ENCODE data around the gene CDRT4.

Gene CDRT4

GRCh38 chr17:15479703-15480102 is 12.3 kb upstream of the CDRT4 start:
- H3K9me3 Mint-ChIP-seq, result no peaks in the 10 kb centered on the region
- H3K4me3 Mint-ChIP-seq, result no peak overlapping the region
- DNase-seq (ENCODE audit: low spot score in 2 of 2) (no peak), ATAC-seq (no peak)
- no peaks in the 10 kb centered on the region for H3K4me1 Mint-ChIP-seq
- no peak overlapping the region for H3K27ac Mint-ChIP-seq
- peaks cover 7% of the 10 kb centered on the region for H3K36me3 Mint-ChIP-seq

- H3K4me1 Mint-ChIP-seq, result no peaks in the 10 kb centered on the region
- no peak overlapping the region for H3K4me3 Mint-ChIP-seq
- no peak for ATAC-seq
- no peak overlapping the region for H3K27ac Mint-ChIP-seq
- DNase-seq (ENCODE audit: low spot score in 2 of 2), result no peak
- no peaks in the 10 kb centered on the region for H3K9me3 Mint-ChIP-seq
- peaks cover 12% of the 10 kb centered on the region for H3K36me3 Mint-ChIP-seq
Measured at GRCh38 chr17:15478845-15479244, 11.4 kb upstream of the CDRT4 start.

GRCh38 chr17:15475631-15476354 is 8.4 kb upstream of the CDRT4 start:
- ATAC-seq (no peak), DNase-seq (ENCODE audit: low spot score in 2 of 2) (no peak)
- Mint-ChIP-seq H3K36me3 (peaks cover 12% of the 10 kb centered on the region), H3K27ac (no peak overlapping the region), H3K4me3 (no peak overlapping the region), H3K9me3 (no peaks in the 10 kb centered on the region), H3K4me1 (no peaks in the 10 kb centered on the region)

GRCh38 chr17:15472891-15473290 is 5.5 kb upstream of the CDRT4 start:
- Mint-ChIP-seq H3K4me3 (no peak overlapping the region), H3K36me3 (peaks cover 12% of the 10 kb centered on the region), H3K27ac (no peak overlapping the region), H3K4me1 (peaks cover 5% of the 10 kb centered on the region), H3K9me3 (no peaks in the 10 kb centered on the region)
- ATAC-seq, result no peak
- DNase-seq (ENCODE audit: low spot score in 2 of 2), result no peak

DNA sequence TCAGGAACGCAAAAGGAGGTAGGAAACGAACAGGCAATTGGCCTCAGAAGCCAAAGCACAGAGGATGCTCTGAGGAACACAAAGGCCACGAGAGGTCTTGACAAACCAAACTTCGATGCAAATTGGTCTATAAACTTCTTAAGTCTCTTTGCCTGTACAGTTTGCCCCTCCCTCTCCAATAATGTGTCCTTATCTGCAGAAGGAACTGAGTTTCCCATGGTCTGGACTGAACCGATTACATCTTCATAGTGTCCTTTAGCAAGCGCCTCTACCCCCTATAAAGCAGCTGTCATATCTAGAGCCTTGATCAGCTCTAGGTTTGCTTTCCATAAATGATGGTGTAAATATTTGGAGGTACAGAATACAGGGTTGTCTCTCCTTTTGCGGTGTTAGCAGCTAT is 3.1 kb upstream of the CDRT4 start:
- DNase-seq (ENCODE audit: low spot score in 2 of 2) (no peak), ATAC-seq (no peak)
- H3K36me3 Mint-ChIP-seq, result peaks cover 12% of the 10 kb centered on the region
- no peak overlapping the region for H3K4me3 Mint-ChIP-seq
- no peak overlapping the region for H3K27ac Mint-ChIP-seq
- no peaks in the 10 kb centered on the region for H3K9me3 Mint-ChIP-seq
- peaks cover 11% of the 10 kb centered on the region for H3K4me1 Mint-ChIP-seq

DNA sequence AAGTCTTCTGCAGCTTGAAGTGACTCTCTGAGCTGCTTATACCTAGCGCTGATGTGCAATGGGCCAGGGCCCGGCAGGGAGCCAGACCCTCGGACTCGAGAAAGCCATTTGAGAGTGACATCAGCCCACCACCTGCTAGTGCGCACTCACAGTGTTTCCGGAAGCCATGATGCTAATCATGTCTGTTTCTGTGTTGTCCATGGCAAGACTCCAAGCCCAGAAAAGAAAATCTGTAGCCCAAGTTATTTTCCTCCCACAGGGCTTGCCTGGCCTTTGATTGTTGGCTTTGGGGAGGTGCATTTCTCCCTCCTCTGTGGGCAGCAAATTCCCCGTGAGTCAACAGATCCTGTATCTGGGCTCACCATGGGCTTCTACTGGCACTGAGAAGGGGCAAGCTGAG is 1.8 kb upstream of the CDRT4 start:
- ATAC-seq, result no peak
- Mint-ChIP-seq H3K36me3 (peaks cover under 1% of the 10 kb centered on the region), H3K27ac (no peak overlapping the region), H3K4me1 (peaks cover 11% of the 10 kb centered on the region), H3K4me3 (no peak overlapping the region), H3K9me3 (no peaks in the 10 kb centered on the region)
- DNase-seq (ENCODE audit: low spot score in 2 of 2), result no peak

GRCh38 chr17:15468126-15468525 is 705 bp upstream of the CDRT4 start:
- peaks cover 11% of the 10 kb centered on the region for H3K4me1 Mint-ChIP-seq
- no peak for DNase-seq (ENCODE audit: low spot score in 2 of 2)
- no peaks in the 10 kb centered on the region for H3K36me3 Mint-ChIP-seq
- H3K9me3 Mint-ChIP-seq, result no peaks in the 10 kb centered on the region
- no peak overlapping the region for H3K27ac Mint-ChIP-seq
- no peak for ATAC-seq
- no peak overlapping the region for H3K4me3 Mint-ChIP-seq

DNA sequence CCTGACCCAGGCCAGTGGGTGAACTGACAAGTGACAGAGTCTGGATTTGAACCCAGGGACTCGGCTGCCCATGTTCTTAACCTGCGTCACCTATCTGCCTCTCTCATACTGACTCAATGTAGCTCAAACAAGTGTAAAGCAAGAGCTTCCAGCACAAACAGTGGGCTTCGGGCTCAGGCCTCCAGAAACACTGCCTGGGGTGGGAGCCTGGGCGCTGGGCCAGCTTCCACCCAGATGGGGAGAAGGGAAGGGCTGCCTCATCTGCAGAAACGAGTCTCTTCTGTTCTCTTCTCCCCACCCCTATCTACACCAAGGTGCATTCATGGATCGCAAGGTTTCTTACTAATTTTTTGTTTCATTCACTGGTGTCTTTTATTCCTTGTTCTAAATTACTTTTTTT is 1.3 kb downstream of the CDRT4 start:
- no peaks in the 10 kb centered on the region for H3K9me3 Mint-ChIP-seq
- H3K36me3 Mint-ChIP-seq, result no peaks in the 10 kb centered on the region
- peaks cover 11% of the 10 kb centered on the region for H3K4me1 Mint-ChIP-seq
- no peak overlapping the region for H3K4me3 Mint-ChIP-seq
- no peak overlapping the region for H3K27ac Mint-ChIP-seq
- no peak for DNase-seq (ENCODE audit: low spot score in 2 of 2)
- no peak for ATAC-seq

GRCh38 chr17:15465045-15465701 is 2.2 kb downstream of the CDRT4 start:
- H3K4me1 Mint-ChIP-seq, result peaks cover 11% of the 10 kb centered on the region
- no peak overlapping the region for H3K27ac Mint-ChIP-seq
- H3K4me3 Mint-ChIP-seq, result no peak overlapping the region
- ATAC-seq (no peak), DNase-seq (ENCODE audit: low spot score in 2 of 2) (no peak)
- peaks cover 2% of the 10 kb centered on the region for H3K36me3 Mint-ChIP-seq
- H3K9me3 Mint-ChIP-seq, result no peaks in the 10 kb centered on the region

DNA sequence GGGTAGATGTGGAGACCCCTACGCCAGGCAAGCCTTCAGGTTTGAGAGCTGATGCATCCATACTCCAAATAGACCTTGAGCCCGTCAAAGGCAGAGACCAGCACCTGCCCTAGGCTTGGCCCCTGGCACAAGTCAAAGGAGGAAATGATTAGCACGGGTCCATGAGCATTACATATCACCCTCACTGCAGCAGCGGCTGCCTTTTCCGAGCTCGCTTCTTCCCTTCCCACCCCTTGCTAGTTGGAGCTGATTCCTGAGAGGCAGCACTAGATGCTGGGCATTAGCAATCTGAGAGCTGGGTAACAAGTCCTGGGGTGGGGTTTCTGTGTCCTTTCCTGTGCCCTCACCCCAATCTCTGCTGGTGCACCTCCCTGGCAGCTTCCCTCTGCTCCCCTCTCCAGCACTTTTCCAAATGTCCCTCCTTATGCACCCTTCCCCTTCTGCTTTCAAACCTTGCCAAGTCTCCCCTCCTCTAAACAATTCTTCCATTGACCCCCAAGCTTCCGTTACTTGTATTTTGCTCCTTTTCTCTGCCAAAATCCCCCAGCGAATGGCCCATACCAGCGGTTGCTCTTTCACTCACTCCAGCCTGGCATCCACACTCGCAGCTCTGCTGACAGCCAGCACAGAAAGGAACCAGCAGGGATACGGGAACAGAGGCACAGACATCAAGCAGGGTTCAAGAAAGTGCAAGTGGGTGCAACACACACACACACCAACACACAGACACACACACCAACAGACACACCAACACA is 3.0 kb downstream of the CDRT4 start:
- Mint-ChIP-seq H3K27ac (no peak overlapping the region), H3K36me3 (peaks cover 6% of the 10 kb centered on the region), H3K4me1 (peaks cover 11% of the 10 kb centered on the region), H3K9me3 (no peaks in the 10 kb centered on the region), H3K4me3 (no peak overlapping the region)
- DNase-seq (ENCODE audit: low spot score in 2 of 2) (no peak), ATAC-seq (no peak)

GRCh38 chr17:15462976-15463772 is 4.2 kb downstream of the CDRT4 start:
- no peak overlapping the region for H3K27ac Mint-ChIP-seq

DNA sequence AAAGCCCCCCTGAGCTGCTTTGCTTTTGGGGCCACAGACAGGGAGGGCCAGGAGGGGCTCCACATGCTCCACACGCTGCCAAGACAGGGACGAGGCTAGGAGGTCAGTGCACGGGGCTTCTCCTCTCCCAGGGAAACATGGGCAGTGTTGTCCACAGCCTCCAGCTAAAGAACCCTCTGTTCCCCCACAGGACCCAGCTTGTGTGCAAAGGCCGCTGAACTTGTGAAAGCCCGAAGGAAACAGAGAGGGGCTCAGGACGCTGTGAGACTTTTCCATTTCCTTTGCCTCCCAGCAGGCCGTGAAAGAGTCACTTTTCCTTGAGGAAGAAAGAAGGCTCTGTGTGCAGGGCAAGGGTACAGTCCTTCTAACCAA is 9.7 kb downstream of the CDRT4 start:
- Mint-ChIP-seq H3K4me1 (no peaks in the 10 kb centered on the region), H3K27ac (no peak overlapping the region), H3K9me3 (peaks cover 3% of the 10 kb centered on the region), H3K4me3 (no peak overlapping the region), H3K36me3 (peaks cover 6% of the 10 kb centered on the region)
- ATAC-seq (no peak), DNase-seq (ENCODE audit: low spot score in 2 of 2) (no peak)

More at GRCh38 chr17:15462976-15463772, 4.2 kb downstream of the CDRT4 start:
- Mint-ChIP-seq H3K4me3 (no peak overlapping the region), H3K36me3 (peaks cover 6% of the 10 kb centered on the region), H3K4me1 (peaks cover 5% of the 10 kb centered on the region), H3K9me3 (no peaks in the 10 kb centered on the region)
- ATAC-seq, result no peak
- no peak for DNase-seq (ENCODE audit: low spot score in 2 of 2)

DNA sequence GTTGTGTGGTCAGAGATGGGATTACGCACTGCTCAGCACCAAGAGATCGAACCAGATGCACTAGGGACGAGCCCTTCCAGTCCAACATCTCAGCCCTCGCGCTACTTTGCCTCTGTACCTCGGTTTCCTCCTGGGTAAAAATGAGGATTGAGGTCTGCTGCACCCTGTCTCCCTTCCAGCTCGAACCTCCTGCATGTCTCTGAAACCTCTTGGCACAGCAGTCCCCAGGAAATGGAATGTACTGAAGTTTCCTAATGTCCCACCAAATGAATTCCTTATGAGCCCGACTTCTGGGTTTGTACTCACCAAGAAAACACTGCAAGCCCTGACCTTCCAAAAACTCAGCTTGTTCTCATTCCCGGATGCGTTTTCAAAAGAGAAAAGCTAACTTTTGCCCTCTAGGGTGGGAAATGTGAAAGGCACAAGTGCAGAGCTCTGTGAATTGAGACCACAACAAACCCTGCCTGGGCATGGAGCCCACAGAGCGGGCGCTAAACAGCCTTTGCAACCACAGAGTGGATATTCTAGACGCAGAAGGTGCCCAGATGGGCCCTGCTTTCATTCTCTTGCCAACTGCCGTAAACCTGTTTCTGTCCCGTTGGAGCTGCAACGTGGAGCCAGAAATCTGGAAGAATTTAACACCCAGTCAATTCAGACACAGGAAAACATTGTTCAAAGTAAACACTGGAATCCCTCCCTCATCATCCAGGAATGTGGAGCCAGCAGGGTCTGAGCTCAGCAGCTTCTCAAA is 10.3 kb downstream of the CDRT4 start:
- DNase-seq (ENCODE audit: low spot score in 2 of 2) (no peak), ATAC-seq (no peak)
- H3K4me3 Mint-ChIP-seq, result no peak overlapping the region
- H3K4me1 Mint-ChIP-seq, result no peaks in the 10 kb centered on the region
- H3K27ac Mint-ChIP-seq, result no peak overlapping the region
- H3K9me3 Mint-ChIP-seq, result peaks cover 3% of the 10 kb centered on the region
- H3K36me3 Mint-ChIP-seq, result peaks cover 6% of the 10 kb centered on the region

- DNase-seq (ENCODE audit: low spot score in 2 of 2), result no peak
- Mint-ChIP-seq H3K36me3 (peaks cover 6% of the 10 kb centered on the region), H3K27ac (no peak overlapping the region), H3K9me3 (peaks cover 3% of the 10 kb centered on the region), H3K4me3 (no peak overlapping the region), H3K4me1 (no peaks in the 10 kb centered on the region)
- ATAC-seq, result no peak
Measured at GRCh38 chr17:15456496-15456895, 10.9 kb downstream of the CDRT4 start.

- H3K27ac Mint-ChIP-seq, result no peak overlapping the region
- H3K4me3 Mint-ChIP-seq, result no peak overlapping the region
- ATAC-seq, result no peak
- H3K36me3 Mint-ChIP-seq, result no peaks in the 10 kb centered on the region
- H3K4me1 Mint-ChIP-seq, result no peaks in the 10 kb centered on the region
- no peak for DNase-seq (ENCODE audit: low spot score in 2 of 2)
- H3K9me3 Mint-ChIP-seq, result peaks cover 3% of the 10 kb centered on the region
Measured at GRCh38 chr17:15454346-15454745, 13.1 kb downstream of the CDRT4 start.
